HL-60 (cell line): ENCODE data around the gene MTHFD1L.

Experiments
- CTCF ChIP-seq: IDR thresholded peaks from one replicate; pipeline ENCODE4 v1.5.1; 2011; ENCODE audit warnings: low read length, control low read depth, inconsistent platforms; ENCODE audit not compliant: insufficient read depth
- GABPA ChIP-seq: IDR thresholded peaks from 2 replicates; pipeline ENCODE4 v1.6.1; 2012; ENCODE audit warnings: low read depth
- POLR2AphosphoS5 ChIP-seq: IDR thresholded peaks from 2 replicates; pipeline ENCODE4 v1.6.1; 2012; ENCODE audit warnings: low read depth

GRCh38 chr6:150987855-150988464, 122.5 kb downstream of the MTHFD1L start:
- TF ChIP-seq CTCF (no peak), GABPA (no peak), POLR2AphosphoS5 (no peak)
